Osteocyte (in vitro differentiated cells): ENCODE results near the gene BAIAP3. TPM values are rescaled to one million over a fixed set of nuclear protein-coding genes. Genes with fewer than 3 reads are reported as not detected.

Experiments
- DNase-seq: peaks from one replicate; pipeline ENCODE4 v3.0.0; 2021; ENCODE audit warnings: mixed read lengths; ENCODE audit not compliant: unreplicated experiment; ENCODE audit errors: extremely low spot score
- H3K27ac Mint-ChIP-seq: one replicate; pipeline ENCODE4 v1.8.0; 2021; ENCODE audit warnings: mild to moderate bottlenecking, mixed read lengths; ENCODE audit not compliant: unreplicated experiment
- H3K27me3 Mint-ChIP-seq: one replicate; pipeline ENCODE4 v1.8.0; 2021; ENCODE audit warnings: mixed read lengths; ENCODE audit not compliant: unreplicated experiment
- H3K36me3 Mint-ChIP-seq: one replicate; pipeline ENCODE4 v1.8.0; 2021; ENCODE audit warnings: mixed read lengths; ENCODE audit not compliant: unreplicated experiment
- H3K4me1 Mint-ChIP-seq: one replicate; pipeline ENCODE4 v1.8.0; 2021; ENCODE audit warnings: mixed read lengths; ENCODE audit not compliant: unreplicated experiment
- H3K4me3 Mint-ChIP-seq: one replicate; pipeline ENCODE4 v1.8.0; 2021; ENCODE audit warnings: mild to moderate bottlenecking, moderate library complexity, mixed read lengths; ENCODE audit not compliant: unreplicated experiment
- H3K9me3 Mint-ChIP-seq: one replicate; pipeline ENCODE4 v1.8.0; 2021; ENCODE audit warnings: mixed read lengths; ENCODE audit not compliant: unreplicated experiment
- long read RNA-seq: library from polyadenylated mRNA; unstranded; transcript quantifications from one replicate; pipeline ENCODE4 v2.0.0, GENCODE V29; 2021
- total RNA-seq: library from RNA; stranded (reverse); gene quantifications from 2 replicates; pipeline ENCODE4 v1.2.1, GENCODE V29; 2021
- TF ChIP-seq, protein P1 (sequence below): fragments of 200-600 bp; sonication (generic); IDR thresholded peaks from 2 replicates; pipeline ENCODE4 v1.5.0; 2021; ENCODE audit warnings: antibody characterized with exemption, mild to moderate bottlenecking, moderate library complexity

Gene BAIAP3, protein sequence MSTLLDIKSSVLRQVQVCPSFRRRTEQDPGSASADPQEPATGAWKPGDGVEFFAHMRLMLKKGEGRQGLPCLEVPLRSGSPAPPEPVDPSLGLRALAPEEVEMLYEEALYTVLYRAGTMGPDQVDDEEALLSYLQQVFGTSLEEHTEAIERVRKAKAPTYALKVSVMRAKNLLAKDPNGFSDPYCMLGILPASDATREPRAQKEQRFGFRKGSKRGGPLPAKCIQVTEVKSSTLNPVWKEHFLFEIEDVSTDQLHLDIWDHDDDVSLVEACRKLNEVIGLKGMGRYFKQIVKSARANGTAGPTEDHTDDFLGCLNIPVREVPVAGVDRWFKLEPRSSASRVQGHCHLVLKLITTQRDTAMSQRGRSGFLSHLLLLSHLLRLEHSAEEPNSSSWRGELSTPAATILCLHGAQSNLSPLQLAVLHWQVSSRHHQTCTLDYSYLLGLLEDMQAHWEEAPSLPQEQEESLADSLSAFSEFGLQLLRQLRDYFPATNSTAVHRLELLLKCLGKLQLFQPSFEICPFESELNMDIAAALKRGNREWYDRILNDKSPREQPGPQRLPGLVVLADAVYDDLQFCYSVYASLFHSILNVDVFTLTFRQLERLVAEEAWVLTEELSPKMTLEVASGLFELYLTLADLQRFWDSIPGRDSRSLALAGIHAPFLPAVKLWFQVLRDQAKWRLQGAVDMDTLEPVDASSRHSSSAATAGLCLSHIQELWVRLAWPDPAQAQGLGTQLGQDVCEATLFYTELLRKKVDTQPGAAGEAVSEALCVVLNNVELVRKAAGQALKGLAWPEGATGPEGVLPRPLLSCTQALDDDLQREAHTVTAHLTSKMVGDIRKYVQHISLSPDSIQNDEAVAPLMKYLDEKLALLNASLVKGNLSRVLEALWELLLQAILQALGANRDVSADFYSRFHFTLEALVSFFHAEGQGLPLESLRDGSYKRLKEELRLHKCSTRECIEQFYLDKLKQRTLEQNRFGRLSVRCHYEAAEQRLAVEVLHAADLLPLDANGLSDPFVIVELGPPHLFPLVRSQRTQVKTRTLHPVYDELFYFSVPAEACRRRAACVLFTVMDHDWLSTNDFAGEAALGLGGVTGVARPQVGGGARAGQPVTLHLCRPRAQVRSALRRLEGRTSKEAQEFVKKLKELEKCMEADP
- total RNA-seq, result 0.42 and 0.48 TPM in 2 replicates
- long read RNA-seq, result 0 reads

DNA sequence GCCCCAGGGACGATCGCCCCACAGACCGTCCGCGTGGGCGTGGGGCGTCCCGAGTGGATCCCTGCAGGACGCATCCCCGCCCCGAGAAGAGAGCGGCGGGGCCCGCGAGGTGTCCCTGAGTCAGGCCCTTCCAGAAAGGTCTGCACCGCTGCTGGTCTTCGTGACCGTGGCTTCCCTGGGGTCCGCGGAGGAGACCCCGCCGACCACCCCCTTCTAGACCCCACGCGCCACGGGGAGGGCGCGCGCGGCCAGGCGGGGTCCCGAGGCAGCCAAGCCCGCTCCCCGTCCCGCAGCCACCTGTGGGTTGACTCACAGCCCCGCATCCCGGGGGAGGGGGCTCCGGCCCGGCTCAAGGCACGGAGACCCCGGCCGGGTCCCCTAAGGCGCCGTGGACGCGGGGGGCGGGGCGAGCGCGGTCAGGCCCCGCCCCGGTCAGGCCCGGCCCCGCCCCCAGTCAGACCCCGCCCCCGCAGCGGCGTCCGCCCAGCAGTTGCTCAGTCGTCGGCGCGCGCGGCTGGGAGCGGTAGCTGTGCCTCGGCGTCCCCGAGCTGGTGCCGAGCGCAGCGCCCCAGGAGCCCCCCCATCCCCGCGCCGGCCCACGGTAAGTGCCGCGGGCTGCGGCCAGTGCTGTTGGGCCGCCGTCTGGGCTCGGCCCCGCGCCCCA is at the start of gene BAIAP3:
BAIAP3 (plus strand) TSS at position 497 of the 664 bp plus-strand sequence. CDS start 4,905 bp downstream, outside the sequence.
- H3K27me3 Mint-ChIP-seq, result peaks cover 34% of the 10 kb centered on the region
- DNase-seq, result no peak
- no peaks in the 10 kb centered on the region for H3K36me3 Mint-ChIP-seq
- TF ChIP-seq, protein P1, sequence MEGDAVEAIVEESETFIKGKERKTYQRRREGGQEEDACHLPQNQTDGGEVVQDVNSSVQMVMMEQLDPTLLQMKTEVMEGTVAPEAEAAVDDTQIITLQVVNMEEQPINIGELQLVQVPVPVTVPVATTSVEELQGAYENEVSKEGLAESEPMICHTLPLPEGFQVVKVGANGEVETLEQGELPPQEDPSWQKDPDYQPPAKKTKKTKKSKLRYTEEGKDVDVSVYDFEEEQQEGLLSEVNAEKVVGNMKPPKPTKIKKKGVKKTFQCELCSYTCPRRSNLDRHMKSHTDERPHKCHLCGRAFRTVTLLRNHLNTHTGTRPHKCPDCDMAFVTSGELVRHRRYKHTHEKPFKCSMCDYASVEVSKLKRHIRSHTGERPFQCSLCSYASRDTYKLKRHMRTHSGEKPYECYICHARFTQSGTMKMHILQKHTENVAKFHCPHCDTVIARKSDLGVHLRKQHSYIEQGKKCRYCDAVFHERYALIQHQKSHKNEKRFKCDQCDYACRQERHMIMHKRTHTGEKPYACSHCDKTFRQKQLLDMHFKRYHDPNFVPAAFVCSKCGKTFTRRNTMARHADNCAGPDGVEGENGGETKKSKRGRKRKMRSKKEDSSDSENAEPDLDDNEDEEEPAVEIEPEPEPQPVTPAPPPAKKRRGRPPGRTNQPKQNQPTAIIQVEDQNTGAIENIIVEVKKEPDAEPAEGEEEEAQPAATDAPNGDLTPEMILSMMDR, result no peak
- H3K9me3 Mint-ChIP-seq, result no peaks in the 10 kb centered on the region
- H3K4me3 Mint-ChIP-seq, result peak within 1 kb of the TSS; percentile 32
- no peak within 1 kb of the TSS for H3K27ac Mint-ChIP-seq
- H3K4me1 Mint-ChIP-seq, result peaks cover 11% of the 10 kb centered on the region

DNA sequence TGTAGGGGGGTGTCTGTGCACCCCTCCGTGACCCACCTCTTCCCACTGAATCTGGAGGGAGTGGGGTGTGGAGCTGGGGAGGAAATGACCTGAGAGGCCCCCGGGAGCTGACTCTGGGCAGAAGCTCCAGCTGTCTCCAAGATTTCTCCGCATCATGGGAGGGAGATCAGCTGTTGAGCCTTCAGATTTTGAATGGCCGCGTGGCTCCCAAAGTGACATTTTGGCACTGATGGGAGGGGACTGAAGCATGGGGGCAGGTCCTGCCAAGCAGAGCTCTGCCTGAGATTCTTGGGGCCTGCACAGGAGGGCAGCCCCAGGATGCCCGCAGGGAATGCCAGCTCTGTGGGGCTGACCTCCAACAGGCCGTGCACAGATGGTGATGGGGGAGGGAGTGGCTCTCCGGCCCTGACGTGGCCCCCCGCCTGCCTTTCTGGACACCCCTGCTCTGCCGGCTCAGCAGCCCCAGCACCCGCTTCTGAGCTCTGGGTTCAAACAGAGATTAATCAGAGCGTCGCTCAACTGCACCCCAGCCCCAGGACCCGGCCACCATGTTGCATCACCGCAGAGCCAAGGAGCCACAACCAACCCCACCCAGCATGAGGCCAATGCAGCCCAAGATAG is 49.3 kb upstream of the BAIAP3 start:
- no peak overlapping the region for H3K27ac Mint-ChIP-seq
- H3K4me3 Mint-ChIP-seq, result no peak overlapping the region
- TF ChIP-seq, protein P1, result no peak
- DNase-seq, result no peak
- H3K27me3 Mint-ChIP-seq, result peaks cover 15% of the 10 kb centered on the region
- H3K4me1 Mint-ChIP-seq, result peaks cover 4% of the 10 kb centered on the region
- H3K9me3 Mint-ChIP-seq, result no peaks in the 10 kb centered on the region
- H3K36me3 Mint-ChIP-seq, result no peaks in the 10 kb centered on the region

DNA sequence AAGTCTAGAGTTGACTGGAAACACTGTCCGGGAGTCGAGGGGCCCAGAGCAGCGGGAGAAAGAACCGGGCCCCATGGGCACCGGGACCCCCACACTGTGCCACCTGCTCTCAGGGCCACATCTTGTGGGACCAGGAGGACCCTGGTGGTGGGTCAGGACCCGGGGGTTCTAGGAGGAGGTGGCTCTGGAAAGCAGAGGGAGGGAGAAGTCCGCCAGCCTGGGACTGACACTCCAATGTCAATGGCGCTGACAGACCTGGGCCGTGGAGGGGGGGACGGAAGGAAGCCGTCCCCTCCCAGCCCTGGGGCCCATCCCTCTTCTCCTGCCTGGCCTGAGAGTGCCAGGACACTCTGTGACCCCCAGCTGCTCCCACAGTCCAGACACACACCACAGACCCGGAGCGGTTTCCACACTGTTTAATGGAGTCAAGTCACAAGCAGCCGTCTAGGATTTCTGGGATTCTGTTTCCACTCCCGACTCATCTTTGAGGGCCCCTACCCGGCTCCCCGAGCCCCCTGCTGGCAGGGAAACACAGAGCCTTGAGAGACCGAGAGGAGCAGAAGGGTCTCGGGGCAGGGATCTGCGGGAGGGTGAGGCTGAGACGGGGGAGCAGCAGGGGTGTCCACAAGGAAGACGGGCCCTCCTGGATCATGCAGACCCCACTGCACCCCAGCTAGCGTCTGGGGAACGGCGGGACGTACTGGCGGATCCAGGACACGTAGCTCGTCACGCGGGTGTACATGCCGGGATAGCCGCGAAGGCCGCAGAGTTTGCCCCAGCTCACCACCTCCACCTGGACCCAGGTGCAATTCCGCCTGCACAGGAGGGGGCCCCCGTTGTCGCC is 47.6 kb upstream of the BAIAP3 start:
- no peak overlapping the region for H3K4me3 Mint-ChIP-seq
- peaks cover 4% of the 10 kb centered on the region for H3K4me1 Mint-ChIP-seq
- H3K27me3 Mint-ChIP-seq, result peaks cover 26% of the 10 kb centered on the region
- H3K9me3 Mint-ChIP-seq, result no peaks in the 10 kb centered on the region
- no peaks in the 10 kb centered on the region for H3K36me3 Mint-ChIP-seq
- TF ChIP-seq, protein P1, result no peak
- H3K27ac Mint-ChIP-seq, result no peak overlapping the region
- DNase-seq, result no peak

DNA sequence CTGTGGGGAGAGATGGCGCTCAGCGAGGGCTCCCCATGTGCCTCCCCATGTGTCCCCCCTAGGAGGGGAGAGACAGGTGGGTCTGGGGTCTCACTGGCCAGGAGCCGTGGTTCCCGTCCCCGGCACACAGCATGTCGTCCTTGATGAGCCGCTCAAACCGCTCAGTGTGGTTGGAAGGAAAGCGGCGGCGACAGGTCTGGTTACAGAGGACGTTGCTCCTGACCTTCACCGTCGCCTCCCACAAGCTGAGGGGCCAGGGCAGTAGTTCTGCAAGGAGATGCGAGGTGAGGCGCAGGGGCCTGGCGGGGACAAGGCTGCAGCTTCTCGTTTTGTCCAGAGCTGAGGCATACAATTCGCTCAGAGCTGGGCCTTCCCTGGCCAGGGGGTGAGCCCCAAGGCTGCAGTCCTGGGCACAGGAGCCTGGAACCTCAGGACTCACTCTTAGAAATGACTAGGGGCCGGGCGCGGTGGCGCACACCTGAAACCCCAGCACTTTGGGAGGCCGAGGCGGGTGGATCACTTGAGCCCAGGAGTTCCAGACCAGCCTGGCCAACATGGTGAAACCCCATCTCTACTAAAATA is 46.8 kb upstream of the BAIAP3 start:
- peaks cover 31% of the 10 kb centered on the region for H3K27me3 Mint-ChIP-seq
- H3K36me3 Mint-ChIP-seq, result no peaks in the 10 kb centered on the region
- H3K27ac Mint-ChIP-seq, result no peak overlapping the region
- no peak for DNase-seq
- H3K4me1 Mint-ChIP-seq, result peaks cover 4% of the 10 kb centered on the region
- TF ChIP-seq, protein P1, result no peak
- H3K4me3 Mint-ChIP-seq, result no peak overlapping the region
- H3K9me3 Mint-ChIP-seq, result no peaks in the 10 kb centered on the region
